K562 (cell line): ENCODE results near the gene DLG4. TPM values are rescaled to one million over a fixed set of nuclear protein-coding genes. Genes with fewer than 3 reads are reported as not detected.

Experiments
- ARID3B ChIP-seq: fragments of 250-450 bp; sonication (Bioruptor Pico); IDR thresholded peaks from 2 replicates; pipeline ENCODE4 v1.4.0; 2020; ENCODE audit warnings: borderline replicate concordance
- CEBPG ChIP-seq, 3 experiments: fragments of 200-800 bp in 1 of 3; sonication (Bioruptor generic) in 1 of 3; sonication (generic) in 1 of 3; formaldehyde crosslinking in 1 of 3; IDR thresholded peaks in 2 of 3; conservative IDR thresholded peaks in 1 of 3; 2 replicates each; pipeline versions ENCODE4 v1.6.1 to v1.8.0; 2016 to 2022; ENCODE audit warnings: missing compliant biosample characterization in 2 of 3, missing genetic modification characterization in 2 of 3, mild to moderate bottlenecking in 1 of 3, missing genetic modification reagents in 1 of 3
- ESRRA ChIP-seq: fragments of 450-650 bp; IDR thresholded peaks from 2 replicates; pipeline ENCODE4 v1.6.1; 2014; ENCODE audit warnings: low read depth, mild to moderate bottlenecking, moderate library complexity, borderline replicate concordance
- FOXM1 ChIP-seq, 2 experiments: fragments of 450-650 bp in 1 of 2; sonication (generic) in 1 of 2; formaldehyde crosslinking in 1 of 2; IDR thresholded peaks; 2 replicates each; pipeline versions ENCODE4 v1.6.1 to v1.9.0; 2017 to 2022; ENCODE audit warnings: low read depth in 2 of 2, mild to moderate bottlenecking in 2 of 2, missing genetic modification reagents in 1 of 2, moderate library complexity in 1 of 2
- PTRF ChIP-seq: fragments of 450-650 bp; IDR thresholded peaks from 2 replicates; pipeline ENCODE4 v1.6.1; 2016; ENCODE audit warnings: mild to moderate bottlenecking, missing genetic modification characterization, missing compliant biosample characterization
- XRCC3 ChIP-seq: fragments of 450-650 bp; IDR thresholded peaks from 2 replicates; pipeline ENCODE4 v1.6.1; 2017; ENCODE audit warnings: mild to moderate bottlenecking, moderate library complexity
- ZNF217 ChIP-seq: sonication (generic); formaldehyde crosslinking; IDR thresholded peaks from 2 replicates; pipeline ENCODE4 v1.8.0; 2022; ENCODE audit warnings: mild to moderate bottlenecking, missing genetic modification reagents
- ZNF24 ChIP-seq: fragments of 450-650 bp; IDR thresholded peaks from 2 replicates; pipeline ENCODE4 v1.6.1; 2016
- ZNF407 ChIP-seq: fragments of 450-650 bp; IDR thresholded peaks from 2 replicates; pipeline ENCODE4 v1.6.1; 2016; ENCODE audit warnings: low read depth
- polyA plus RNA-seq, 8 experiments: library from polyadenylated mRNA; depleted of rRNA in 4 of 8; stranded (reverse) in 5 of 8; unstranded in 3 of 8; fragments of >200 nt; fragmentation: Nextera tagmentation in 2 of 8; fragmentation: Illumina TruSeq in 1 of 8; extraction: Ambion mirVana in 2 of 8; extraction: Trizol in 1 of 8; gene quantifications; 2 replicates each; pipeline versions ENCODE4 v1.2.1 to v1.2.3, GENCODE V29; 2011 to 2014; ENCODE audit warnings: inconsistent platforms in 1 of 8, missing spikeins in 1 of 8
- total RNA-seq, 7 experiments: library from RNA; depleted of rRNA in 6 of 7; stranded (reverse); fragments of >200 nt in 6 of 7; fragmentation: Illumina TruSeq in 2 of 7; extraction: Trizol in 2 of 7; gene quantifications; 2 replicates each; pipeline versions ENCODE4 v1.2.1 to v1.2.3, GENCODE V29; 2011 to 2021; ENCODE audit warnings: low replicate concordance in 1 of 7
- TF ChIP-seq, protein P1 (sequence below): fragments of 250-450 bp; sonication (Bioruptor Pico); IDR thresholded peaks from 2 replicates; pipeline ENCODE4 v1.4.0; 2020; ENCODE audit warnings: mild to moderate bottlenecking, moderate library complexity, borderline replicate concordance

DLG4 gene
- total and polyA plus RNA-seq, 9 of the 15 experiments (the other 6 are each of a cell fraction or from before 2014, with no cell fraction given): 0.03 to 12.0 (median 4.1) TPM

- TF ChIP-seq ZNF407: no peak
- TF ChIP-seq, protein P1, sequence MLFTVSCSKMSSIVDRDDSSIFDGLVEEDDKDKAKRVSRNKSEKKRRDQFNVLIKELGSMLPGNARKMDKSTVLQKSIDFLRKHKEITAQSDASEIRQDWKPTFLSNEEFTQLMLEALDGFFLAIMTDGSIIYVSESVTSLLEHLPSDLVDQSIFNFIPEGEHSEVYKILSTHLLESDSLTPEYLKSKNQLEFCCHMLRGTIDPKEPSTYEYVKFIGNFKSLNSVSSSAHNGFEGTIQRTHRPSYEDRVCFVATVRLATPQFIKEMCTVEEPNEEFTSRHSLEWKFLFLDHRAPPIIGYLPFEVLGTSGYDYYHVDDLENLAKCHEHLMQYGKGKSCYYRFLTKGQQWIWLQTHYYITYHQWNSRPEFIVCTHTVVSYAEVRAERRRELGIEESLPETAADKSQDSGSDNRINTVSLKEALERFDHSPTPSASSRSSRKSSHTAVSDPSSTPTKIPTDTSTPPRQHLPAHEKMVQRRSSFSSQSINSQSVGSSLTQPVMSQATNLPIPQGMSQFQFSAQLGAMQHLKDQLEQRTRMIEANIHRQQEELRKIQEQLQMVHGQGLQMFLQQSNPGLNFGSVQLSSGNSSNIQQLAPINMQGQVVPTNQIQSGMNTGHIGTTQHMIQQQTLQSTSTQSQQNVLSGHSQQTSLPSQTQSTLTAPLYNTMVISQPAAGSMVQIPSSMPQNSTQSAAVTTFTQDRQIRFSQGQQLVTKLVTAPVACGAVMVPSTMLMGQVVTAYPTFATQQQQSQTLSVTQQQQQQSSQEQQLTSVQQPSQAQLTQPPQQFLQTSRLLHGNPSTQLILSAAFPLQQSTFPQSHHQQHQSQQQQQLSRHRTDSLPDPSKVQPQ (CRISPR knock-in tag): no peak
- no peak for TF ChIP-seq CEBPG (CRISPR knock-in tag; IDR thresholded peaks at IDR 0.05)
- no peak for TF ChIP-seq CEBPG (tag; conservative IDR thresholded peaks at IDR 0.05 in 1 of 2, IDR thresholded peaks at IDR 0.05 in 1 of 2)
- TF ChIP-seq ESRRA: no peak
- TF ChIP-seq XRCC3: no peak
- TF ChIP-seq ZNF217: no peak
- TF ChIP-seq ZNF24: no peak
- TF ChIP-seq ARID3B (CRISPR knock-in tag): no peak
- no peak for TF ChIP-seq FOXM1 (IDR thresholded peaks at IDR 0.05; ENCODE audit: low read depth)
- TF ChIP-seq FOXM1 (CRISPR knock-in tag; IDR thresholded peaks at IDR 0.05; ENCODE audit: low read depth): no peak
- TF ChIP-seq PTRF (tag): no peak
Measured at GRCh38 chr17:7219812-7220592, at the start of gene DLG4, which contains the start of gene ACADVL (continued).
